PC-3 (cell line): ENCODE measurements around the gene WNT4. TPM values are rescaled to one million over a fixed set of nuclear protein-coding genes. Genes with fewer than 3 reads are reported as not detected.

ENCODE experiments used
- ATAC-seq: fragments of 200-7000 bp; cut with Tn5 transposase; 2 replicates; pipeline ENCODE4 v1.9.1; 2020; ENCODE audit warnings: mild to moderate bottlenecking, moderate library complexity
- BruUV-seq: library from RNA; stranded (reverse); fragments of 400-500 nt; replicated peaks from 2 replicates; lab custom pipeline; 2021; lab: Mats Ljungman, UMichigan
- CTCF ChIA-PET: fragments of 300-600 bp; sonication (Branson Sonifier 250); formaldehyde crosslinking; loops from one replicate; lab custom pipeline; 2022; ENCODE audit warnings: antibody characterized with exemption; lab: Charles Lee
- POLR2A ChIA-PET: fragments of 300-600 bp; sonication (Branson Sonifier 250); formaldehyde crosslinking; loops from one replicate; lab custom pipeline; 2022; ENCODE audit warnings: antibody characterized with exemption; ENCODE audit not compliant: unreplicated experiment; lab: Charles Lee
- DNase-seq: peaks from one replicate; pipeline ENCODE4 v3.0.0-alpha.2; 2015
- H2AFZ ChIP-seq: fragments of 300-600 bp; sonication (generic); 2 replicates; pipeline ENCODE4 v1.6.0; 2016; ENCODE audit warnings: antibody characterized with exemption, low read length
- H3F3A ChIP-seq: fragments of 300-600 bp; sonication (generic); one replicate; pipeline ENCODE4 v1.6.0; 2017; ENCODE audit warnings: antibody characterized with exemption, low read length, control low read depth, mild to moderate bottlenecking; ENCODE audit not compliant: unreplicated experiment
- H3K27ac ChIP-seq: fragments of 300-600 bp; sonication (generic); 2 replicates; pipeline ENCODE4 v1.5.1; 2016; ENCODE audit warnings: mild to moderate bottlenecking, low read length
- H3K27me3 ChIP-seq: fragments of 300-600 bp; sonication (generic); 2 replicates; pipeline ENCODE4 v1.6.1; 2016; ENCODE audit warnings: low read length, mixed read lengths
- H3K36me3 ChIP-seq: fragments of 300-600 bp; sonication (generic); 2 replicates; pipeline ENCODE4 v1.6.1; 2016; ENCODE audit warnings: low read depth, mixed run types, low read length, mixed read lengths
- H3K4me1 ChIP-seq: fragments of 300-600 bp; sonication (generic); 2 replicates; pipeline ENCODE4 v1.5.1; 2016; ENCODE audit warnings: low read length; ENCODE audit not compliant: insufficient read depth
- H3K4me2 ChIP-seq: fragments of 300-600 bp; sonication (generic); 2 replicates; pipeline ENCODE4 v1.6.0; 2016; ENCODE audit warnings: low read length
- H3K4me3 ChIP-seq: fragments of 300-600 bp; sonication (generic); 2 replicates; pipeline ENCODE4 v1.5.1; 2016; ENCODE audit warnings: mild to moderate bottlenecking, low read length, mixed read lengths
- H3K79me2 ChIP-seq: fragments of 300-600 bp; sonication (generic); 2 replicates; pipeline ENCODE4 v1.6.1; 2017; ENCODE audit warnings: low read length, mixed read lengths
- H3K9ac ChIP-seq: fragments of 300-600 bp; sonication (generic); 2 replicates; pipeline ENCODE4 v1.6.0; 2016; ENCODE audit warnings: mild to moderate bottlenecking, low read length
- H3K9me2 ChIP-seq: fragments of 300-600 bp; sonication (generic); replicated peaks from 2 replicates; pipeline ENCODE4 v1.6.1; 2016; ENCODE audit warnings: mixed run types, low read length, mixed read lengths
- H3K9me3 ChIP-seq: fragments of 300-600 bp; sonication (generic); 2 replicates; pipeline ENCODE4 v1.6.1; 2016; ENCODE audit warnings: low read length, mixed read lengths
- H4K20me1 ChIP-seq: fragments of 300-600 bp; sonication (generic); 2 replicates; pipeline ENCODE4 v1.6.1; 2016; ENCODE audit warnings: low read length, mixed read lengths
- EZH2 ChIP-seq: fragments of 300-600 bp; sonication (generic); IDR thresholded peaks from one replicate; pipeline ENCODE4 v1.6.1; 2017; ENCODE audit warnings: antibody characterized with exemption, mild to moderate bottlenecking, low read length; ENCODE audit not compliant: unreplicated experiment
- EZH2phosphoT487 ChIP-seq: fragments of 300-600 bp; sonication (generic); IDR thresholded peaks from 2 replicates; pipeline ENCODE4 v1.6.1; 2018; ENCODE audit warnings: mild to moderate bottlenecking, antibody characterized with exemption, low read length, borderline replicate concordance
- intact Hi-C: fragments of 100-400 bp; cut with micrococcal nuclease; formaldehyde crosslinking; loops from 2 replicates; pipeline ENCODE4 v1.9.0; 2023
- total RNA-seq: library from RNA; depleted of rRNA; stranded (reverse); fragments of >200 nt; gene quantifications from 2 replicates; pipeline ENCODE4 v1.2.3, GENCODE V29; 2014
- TF ChIP-seq, protein P1 (sequence below): fragments of 300-600 bp; sonication (generic); conservative IDR thresholded peaks from 2 replicates; pipeline ENCODE4 v1.5.1; 2017; ENCODE audit warnings: antibody characterized with exemption, low read depth, mild to moderate bottlenecking, low read length

WNT4 gene
- total RNA-seq, 1 experiment from 2014 or later, result 0.51 TPM

- no peaks in the 10 kb centered on the region for H3K9me3 ChIP-seq
- H3K9me2 ChIP-seq, result no peaks in the 10 kb centered on the region
- no peak overlapping the region for H3K4me3 ChIP-seq
- peaks cover 20% of the 10 kb centered on the region for H3K4me1 ChIP-seq
- H3K36me3 ChIP-seq, result no peaks in the 10 kb centered on the region
- H3K9ac ChIP-seq, result no peak overlapping the region
- POLR2A ChIA-PET, result no interaction called here
- peak overlapping the region; percentile 43 for H3K4me2 ChIP-seq
- no peak for TF ChIP-seq EZH2phosphoT487
- no peak for TF ChIP-seq EZH2
- TF ChIP-seq, protein P1, sequence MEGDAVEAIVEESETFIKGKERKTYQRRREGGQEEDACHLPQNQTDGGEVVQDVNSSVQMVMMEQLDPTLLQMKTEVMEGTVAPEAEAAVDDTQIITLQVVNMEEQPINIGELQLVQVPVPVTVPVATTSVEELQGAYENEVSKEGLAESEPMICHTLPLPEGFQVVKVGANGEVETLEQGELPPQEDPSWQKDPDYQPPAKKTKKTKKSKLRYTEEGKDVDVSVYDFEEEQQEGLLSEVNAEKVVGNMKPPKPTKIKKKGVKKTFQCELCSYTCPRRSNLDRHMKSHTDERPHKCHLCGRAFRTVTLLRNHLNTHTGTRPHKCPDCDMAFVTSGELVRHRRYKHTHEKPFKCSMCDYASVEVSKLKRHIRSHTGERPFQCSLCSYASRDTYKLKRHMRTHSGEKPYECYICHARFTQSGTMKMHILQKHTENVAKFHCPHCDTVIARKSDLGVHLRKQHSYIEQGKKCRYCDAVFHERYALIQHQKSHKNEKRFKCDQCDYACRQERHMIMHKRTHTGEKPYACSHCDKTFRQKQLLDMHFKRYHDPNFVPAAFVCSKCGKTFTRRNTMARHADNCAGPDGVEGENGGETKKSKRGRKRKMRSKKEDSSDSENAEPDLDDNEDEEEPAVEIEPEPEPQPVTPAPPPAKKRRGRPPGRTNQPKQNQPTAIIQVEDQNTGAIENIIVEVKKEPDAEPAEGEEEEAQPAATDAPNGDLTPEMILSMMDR, result no peak
- DNase-seq (peak; percentile 82), ATAC-seq (peak; percentile 92)
- CTCF ChIA-PET, result interaction anchor here (0.6 to 1.0 kb wide), 6 partner anchors 10 to 284 kb away, joined by 3 to 17 read pairs (median 4); partner anchors contain the start of gene WNT4
- no TSS peak for BruUV-seq
- no peak overlapping the region for H3K27ac ChIP-seq
- no peaks in the 10 kb centered on the region for H4K20me1 ChIP-seq
- no peaks in the 10 kb centered on the region for H3F3A ChIP-seq
- no peaks in the 10 kb centered on the region for H3K79me2 ChIP-seq
- no peak overlapping the region for H2AFZ ChIP-seq
- no peaks in the 10 kb centered on the region for H3K27me3 ChIP-seq
- intact Hi-C loops, result loop anchor here (1.0 kb wide), 3 partner anchors 144 to 284 kb away; no protein-coding TSS in a partner anchor
Measured at GRCh38 chr1:22132517-22133235, 10.2 kb downstream of the WNT4 start.

DNA sequence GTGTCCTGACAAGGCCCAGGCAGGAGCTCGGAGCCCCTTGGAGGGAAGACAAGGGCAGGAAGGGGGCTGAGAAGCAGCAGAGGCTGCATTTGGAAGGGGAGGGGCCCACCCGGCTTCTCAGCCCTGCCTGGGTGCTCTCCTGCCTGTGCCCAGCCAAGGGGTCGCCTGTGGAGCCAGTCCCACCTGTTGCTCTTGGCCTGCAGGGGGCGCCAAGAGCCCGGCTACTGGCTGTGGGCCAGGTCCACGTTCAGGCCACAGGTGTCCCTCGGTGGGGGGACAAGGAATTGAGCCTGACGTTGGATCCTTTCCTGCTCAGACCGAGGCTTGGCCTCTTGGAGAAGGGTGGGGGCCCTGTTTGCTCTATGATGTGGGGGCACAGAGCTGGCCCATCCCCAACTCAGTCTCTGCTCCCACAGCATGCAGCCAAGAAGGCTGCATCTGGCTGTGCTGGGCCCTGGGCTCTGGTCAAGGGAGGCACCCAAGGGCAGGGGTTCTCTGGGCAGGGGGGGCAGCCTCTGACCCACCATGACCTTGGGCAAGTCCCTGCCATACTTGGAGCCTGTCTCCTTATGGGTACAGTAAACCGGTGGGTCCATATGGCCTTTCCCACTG, 10.9 kb downstream of the WNT4 start:
- CTCF ChIA-PET, result interaction anchor here (0.7 to 1.0 kb wide), 2 partner anchors 40 to 284 kb away, joined by 3 to 8 read pairs; no protein-coding TSS in a partner anchor
- no peak for TF ChIP-seq EZH2
- no peak for TF ChIP-seq EZH2phosphoT487
- TF ChIP-seq, protein P1, result peak; percentile 93
- Histone ChIP-seq H3K9me2 (no peaks in the 10 kb centered on the region), H3K27ac (no peak overlapping the region), H3K9me3 (no peaks in the 10 kb centered on the region), H3K79me2 (no peaks in the 10 kb centered on the region), H3K4me3 (no peak overlapping the region), H3K27me3 (no peaks in the 10 kb centered on the region), H4K20me1 (no peaks in the 10 kb centered on the region), H3K4me2 (peak overlapping the region; percentile 43), H3F3A (no peaks in the 10 kb centered on the region), H3K36me3 (no peaks in the 10 kb centered on the region), H2AFZ (no peak overlapping the region), H3K4me1 (peaks cover 20% of the 10 kb centered on the region), H3K9ac (no peak overlapping the region)
- DNase-seq, result peak; percentile 63
- no TSS peak for BruUV-seq
- ATAC-seq, result peak; percentile 68
- POLR2A ChIA-PET, result no interaction called here
- intact Hi-C loops, result loop anchor here (1.0 kb wide), 3 partner anchors 144 to 284 kb away; no protein-coding TSS in a partner anchor
